ENCODE data around the gene FAM171A1.
"Not testable (repeated sequence)": the region's sequence is repeated elsewhere in the genome, so short reads cannot be mapped to it uniquely, and the experiment has no call there.

FAM171A1 gene

GRCh38 chr10:15342970-15343369 lies 28.1 kb downstream of the FAM171A1 start:
- DNase-seq = no peak

DNA sequence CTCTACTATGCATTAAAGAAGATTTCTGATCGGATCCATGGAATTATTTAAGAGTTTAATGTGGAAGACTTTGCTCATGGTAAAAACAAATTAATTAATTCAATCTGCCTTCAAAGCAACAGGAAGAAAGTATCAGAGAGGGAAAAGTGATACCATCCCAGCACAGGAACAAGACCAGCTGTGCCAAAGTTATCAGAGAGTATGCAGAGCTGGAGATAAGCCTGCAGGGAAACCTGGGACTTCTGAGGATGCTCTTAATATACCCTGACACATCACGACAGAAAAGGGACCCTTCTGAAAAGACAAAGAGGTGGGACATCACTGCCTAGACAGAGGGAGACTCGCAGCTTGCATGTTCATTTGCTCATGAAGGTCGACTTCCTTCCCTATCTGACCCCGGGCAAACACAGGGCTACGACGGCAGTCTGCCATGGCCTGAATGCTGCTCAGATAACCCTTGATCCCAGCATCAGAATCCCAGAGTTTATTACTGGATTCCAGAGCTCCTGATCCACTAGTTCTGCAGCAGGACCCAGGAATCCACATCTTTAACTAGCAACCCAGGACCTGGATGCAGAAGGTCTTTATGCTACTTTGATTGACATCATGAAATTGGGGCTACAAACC lies 29.5 kb downstream of the FAM171A1 start:
- no peak for DNase-seq

DNA sequence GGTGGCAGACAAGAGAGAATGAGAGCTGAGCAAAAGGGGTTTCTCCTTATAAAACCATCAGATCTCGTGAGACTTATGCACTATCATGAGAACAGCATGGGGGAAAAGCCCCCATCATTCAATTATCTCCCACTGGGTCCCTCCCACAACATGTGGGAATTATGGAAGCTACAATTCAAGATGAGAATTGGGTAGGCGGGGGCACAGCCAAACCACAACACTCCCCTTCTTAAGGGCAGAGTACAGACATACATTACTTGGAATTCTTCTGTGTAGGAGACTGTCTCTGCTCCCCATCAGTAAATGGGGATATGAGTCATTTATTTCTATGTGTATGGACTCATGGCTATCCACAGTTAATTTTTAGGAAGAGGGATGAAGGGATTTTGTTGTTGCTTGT lies 31.2 kb downstream of the FAM171A1 start:
- no peak for DNase-seq

DNA sequence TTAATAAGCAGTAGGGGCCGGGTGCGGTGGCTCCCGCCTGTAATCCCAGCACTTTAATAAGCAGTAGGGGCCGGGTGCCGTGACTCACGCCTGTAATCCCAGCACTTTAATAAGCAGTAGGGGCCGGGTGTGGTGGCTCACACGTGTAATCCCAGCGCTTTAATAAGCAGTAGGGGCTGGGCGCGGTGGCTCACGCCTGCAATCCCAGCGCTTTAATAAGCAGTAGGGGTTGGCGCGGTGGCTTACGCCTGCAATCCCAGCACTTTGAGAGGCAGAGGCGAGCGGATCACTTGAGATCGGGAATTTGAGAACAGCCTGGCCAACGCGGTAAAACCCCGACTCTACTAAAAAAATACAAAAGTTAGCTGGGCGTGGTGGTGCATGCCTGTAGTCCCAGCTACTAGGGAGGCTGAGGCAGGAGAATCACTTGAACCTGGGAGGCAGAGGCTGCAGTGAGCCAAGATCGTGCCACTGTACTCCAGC lies 33.6 kb downstream of the FAM171A1 start:
- not testable (repeated sequence) for DNase-seq

DNA sequence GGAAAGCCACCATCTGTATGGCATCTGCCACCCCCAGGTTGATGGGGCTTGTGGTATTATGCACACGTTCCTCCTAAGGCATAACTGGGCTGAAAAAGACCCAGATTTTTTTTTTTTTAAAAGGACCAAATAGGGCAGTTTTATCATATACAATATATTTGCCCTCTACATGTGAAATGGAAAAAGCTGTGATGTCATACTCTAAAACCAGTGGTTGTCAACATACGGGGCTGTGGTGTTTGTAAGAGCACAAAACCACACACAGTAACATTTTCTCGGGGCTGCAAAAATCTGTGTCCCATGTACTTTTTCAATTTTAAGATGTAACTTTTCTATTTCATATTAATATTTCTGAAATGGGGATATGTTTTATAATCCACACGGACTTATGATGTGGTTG lies 34.9 kb downstream of the FAM171A1 start:
- DNase-seq = no peak

- DNase-seq = no peak
Observed at GRCh38 chr10:15335508-15335907, 35.6 kb downstream of the FAM171A1 start.

DNA sequence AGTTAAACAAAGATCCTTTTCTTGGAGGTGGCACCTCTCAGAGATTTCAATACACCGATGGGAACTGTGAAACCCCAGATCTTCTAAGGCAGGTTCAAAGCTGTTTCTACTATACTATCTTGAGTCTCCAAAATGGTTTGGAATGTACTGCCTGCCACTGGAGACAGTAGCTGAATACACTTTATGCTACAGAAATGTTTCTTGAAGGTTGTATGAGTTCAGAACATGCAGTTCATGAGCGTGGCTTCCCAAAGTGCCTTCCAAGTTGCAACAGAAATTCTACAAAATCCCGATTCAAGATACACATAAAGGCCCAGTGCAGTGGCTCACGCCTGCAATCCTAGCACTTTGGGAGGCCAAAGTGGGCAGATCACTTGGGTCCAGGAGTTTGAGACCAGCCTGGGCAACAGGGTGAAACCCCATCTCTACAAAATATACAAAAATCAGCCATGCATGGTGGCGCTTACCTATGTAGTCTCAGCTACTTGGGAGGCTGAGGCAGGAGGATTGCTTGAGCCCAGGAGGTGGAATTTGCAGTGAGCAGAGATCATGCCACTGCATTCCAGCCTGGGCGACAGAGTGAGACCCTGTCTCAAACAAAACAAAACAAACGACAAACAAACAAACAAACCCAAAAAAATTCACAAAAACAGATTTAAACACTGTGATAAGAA lies 36.3 kb downstream of the FAM171A1 start:
- no peak for DNase-seq

GRCh38 chr10:15333909-15334649 lies 37.0 kb downstream of the FAM171A1 start:
- no peak for DNase-seq

GRCh38 chr10:15333181-15333580 lies 37.9 kb downstream of the FAM171A1 start:
- DNase-seq = not testable (repeated sequence)

GRCh38 chr10:15331461-15331860 lies 39.6 kb downstream of the FAM171A1 start:
- no peak for DNase-seq

GRCh38 chr10:15329437-15329836 lies 41.7 kb downstream of the FAM171A1 start:
- no peak for DNase-seq

DNA sequence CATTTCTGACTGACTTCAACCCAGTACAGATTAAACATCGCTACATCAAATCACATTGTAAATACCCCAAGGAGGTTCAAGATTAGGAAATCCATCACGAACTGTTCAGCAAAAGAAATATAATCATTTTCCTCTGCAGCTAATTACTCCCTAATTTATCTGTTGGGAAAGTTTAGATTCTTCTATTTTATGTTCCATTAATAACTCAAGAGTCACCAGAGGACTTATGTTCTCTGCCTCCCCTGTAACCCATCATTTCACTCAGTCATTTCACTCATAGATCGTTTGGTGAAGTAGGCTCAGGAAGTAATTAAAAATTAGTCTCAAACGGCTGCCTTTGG lies 45.2 kb downstream of the FAM171A1 start:
- no peak for DNase-seq

DNA sequence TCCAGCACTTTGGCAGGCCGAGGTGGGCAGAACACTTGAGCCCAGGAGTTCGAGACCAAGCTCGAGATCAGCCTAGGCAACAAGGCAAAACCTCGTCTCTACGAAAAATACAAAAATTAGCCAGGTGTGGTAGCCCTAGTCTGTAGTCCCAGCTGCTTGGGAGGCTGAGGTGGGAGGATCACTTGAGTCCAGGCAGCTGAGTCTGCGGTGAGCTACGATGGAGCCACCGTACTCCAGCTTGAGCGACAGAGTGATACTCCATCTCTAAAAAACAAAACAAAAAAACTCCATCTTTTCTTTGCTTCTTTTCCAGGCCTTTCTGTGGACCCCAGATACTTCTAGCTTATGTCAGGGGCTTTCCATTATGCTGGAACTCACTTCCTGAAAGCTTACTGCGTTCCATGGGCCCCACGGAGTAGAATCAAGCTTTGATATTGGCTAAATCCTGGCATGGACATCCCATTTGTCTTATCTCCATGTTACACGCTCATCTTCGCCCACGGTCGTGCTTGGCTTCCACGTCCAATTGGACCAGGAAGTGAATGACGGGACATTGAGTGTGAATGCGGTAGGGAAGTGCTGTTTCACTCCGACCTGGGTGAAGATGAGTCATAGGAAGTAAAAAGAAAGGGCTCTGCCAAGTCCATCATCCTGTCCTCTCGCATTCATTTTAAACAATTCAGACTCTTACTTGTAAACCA lies 45.7 kb downstream of the FAM171A1 start:
- DNase-seq = no peak

DNA sequence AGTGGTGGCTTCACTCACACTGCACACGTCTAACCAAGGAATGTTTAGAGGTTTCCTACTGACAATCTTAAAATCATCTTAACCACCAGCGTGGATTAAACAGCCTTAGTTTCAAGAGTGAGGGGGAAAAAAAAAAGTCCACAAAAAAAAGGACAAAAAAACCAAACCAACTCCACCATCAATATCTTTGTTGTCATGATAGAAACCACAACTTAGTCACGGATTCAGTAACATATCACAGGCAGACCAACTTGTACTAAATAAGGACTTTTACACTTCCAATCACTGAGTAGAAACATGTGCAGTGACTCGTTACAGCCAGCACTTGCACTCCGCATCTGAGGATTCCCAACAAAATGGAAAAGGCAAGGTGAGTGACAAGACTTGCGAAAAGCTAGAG lies 46.5 kb downstream of the FAM171A1 start:
- DNase-seq = no peak

GRCh38 chr10:15324113-15324512 lies 47.0 kb downstream of the FAM171A1 start:
- DNase-seq = no peak

DNA sequence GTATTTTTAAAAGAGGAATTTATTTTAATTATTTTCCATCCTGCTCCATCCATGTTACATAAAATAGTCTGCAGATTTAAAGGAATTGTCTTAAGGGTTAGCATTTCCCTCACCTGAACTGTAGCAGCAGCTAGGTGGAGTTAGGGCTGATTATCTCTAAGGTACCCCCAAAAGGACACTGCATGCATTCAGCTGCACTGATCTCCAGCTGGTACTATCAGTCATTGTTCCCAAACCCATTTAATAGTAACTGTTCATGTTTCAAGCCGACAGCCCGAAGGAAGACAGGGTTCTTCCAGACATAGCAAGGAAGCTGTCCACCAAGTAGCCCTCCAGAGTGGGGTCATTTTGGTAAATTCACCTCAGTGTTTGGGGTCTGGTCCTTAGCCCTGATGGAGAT lies 48.7 kb downstream of the FAM171A1 start:
- no peak for DNase-seq

- no peak for DNase-seq
Observed at GRCh38 chr10:15321431-15322341, 49.4 kb downstream of the FAM171A1 start.

DNA sequence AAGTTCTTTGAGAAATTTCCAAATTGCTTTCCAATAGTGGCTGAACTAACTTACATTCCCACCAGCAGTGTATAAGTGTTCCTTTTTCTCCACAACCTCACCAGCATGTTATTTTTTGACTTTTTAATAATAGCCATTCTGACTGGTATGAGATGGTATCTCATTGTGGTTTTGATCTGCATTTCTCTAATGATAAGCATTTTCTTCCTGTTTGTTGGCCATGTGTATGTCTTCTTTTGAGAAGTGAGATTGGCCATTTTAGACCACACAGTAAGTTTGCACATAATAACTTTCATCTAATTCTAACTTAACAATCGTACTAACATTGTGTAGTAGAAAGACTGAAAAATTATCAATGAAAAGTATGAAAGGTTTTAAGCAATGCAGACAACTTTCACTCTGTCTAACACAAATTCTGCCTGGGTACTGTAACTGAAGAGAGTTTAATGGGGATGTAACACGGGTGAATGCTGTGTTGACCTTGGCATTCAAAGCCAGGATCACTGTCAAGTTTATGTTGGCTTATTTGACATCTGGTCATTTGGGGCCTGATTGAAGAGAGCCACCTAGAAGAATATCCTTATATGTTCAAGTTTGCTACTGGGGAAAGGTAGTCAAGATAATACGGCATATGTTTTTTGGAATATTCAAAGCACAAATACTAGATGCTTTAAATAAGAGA lies 50.4 kb downstream of the FAM171A1 start:
- no peak for DNase-seq

DNA sequence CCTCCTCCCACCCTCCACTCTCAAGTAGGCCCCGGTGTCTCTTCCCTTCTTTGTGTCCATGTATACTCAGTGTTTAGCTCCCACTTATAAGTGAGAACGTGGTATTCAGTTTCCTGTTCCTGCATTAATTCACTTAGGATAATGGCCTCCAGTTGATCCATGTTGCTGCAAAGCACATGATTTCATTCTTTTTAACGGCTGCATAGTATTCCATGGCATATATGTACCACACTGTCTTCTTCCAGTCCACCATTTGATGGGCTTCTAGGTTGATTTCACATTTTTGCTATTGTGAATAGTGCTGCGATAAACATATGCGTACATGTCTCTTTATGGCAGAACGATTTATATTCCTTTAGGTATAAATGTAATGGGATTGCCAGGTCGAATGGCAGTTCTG lies 51.0 kb downstream of the FAM171A1 start:
- DNase-seq = no peak

DNA sequence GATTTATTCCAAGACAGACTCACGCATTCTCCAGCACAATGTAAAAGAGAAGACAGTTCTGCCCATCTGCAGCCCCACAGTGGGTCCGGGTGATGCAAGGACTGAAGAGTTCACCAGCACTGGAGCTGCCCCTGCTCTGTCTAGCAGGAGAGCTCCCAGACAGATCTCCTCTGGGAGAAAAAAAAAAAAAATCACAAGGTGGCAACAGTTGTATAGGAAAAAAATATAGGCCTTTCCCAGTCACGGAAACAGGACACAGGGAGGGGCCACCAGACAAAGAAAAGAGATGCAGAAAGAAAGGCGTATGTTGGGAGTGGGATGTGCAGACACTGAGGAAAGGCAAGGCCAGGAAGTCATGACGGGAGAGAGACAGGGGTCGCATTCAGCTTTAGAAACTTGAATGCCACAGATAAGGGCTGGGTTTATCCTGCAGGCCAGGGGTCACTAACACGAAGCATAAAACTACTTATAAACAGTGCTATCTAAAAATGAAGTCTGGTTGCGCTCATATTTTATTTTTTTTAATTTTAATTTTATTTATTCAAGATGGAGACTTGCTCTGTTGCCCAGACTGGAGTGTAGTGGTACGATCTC lies 54.1 kb downstream of the FAM171A1 start:
- DNase-seq = no peak

GRCh38 chr10:15316145-15316544 lies 54.9 kb downstream of the FAM171A1 start:
- DNase-seq = no peak
